ENCODE data around the gene DCAKD.

DCAKD gene

DNA sequence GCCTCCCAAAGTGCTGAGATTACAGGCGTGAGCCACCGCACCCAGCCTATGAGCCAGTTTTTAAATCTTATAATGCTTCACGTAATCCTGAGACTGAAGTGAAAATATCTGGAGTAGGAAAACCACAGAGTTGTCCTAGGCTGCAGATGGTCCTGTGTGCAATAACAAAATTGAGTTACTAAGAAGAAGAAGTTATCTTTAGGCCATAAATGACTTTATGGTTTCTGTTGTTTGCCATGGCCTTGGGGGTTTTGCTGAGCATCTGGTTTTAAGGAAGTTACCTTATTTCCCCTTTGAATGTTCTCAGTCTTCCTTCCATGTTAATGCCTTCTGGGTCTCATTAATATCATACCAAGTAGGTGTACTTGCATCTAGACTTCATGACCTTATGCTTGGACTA lies 26.2 kb upstream of the DCAKD start:
- H3K4me2 ChIP-seq (ENCODE audit: low read length): no peak overlapping the region
- no peak overlapping the region for H3K4me3 ChIP-seq (ENCODE audit: low read length)
- H3K9me2 ChIP-seq (replicated peaks; ENCODE audit: control insufficient read depth, low read length): no peaks in the 10 kb centered on the region
- no peaks in the 10 kb centered on the region for H3K9me3 ChIP-seq (ENCODE audit: control insufficient read depth, insufficient read depth, low read length)
- TF ChIP-seq EZH2phosphoT487 (IDR thresholded peaks at IDR 0.05; ENCODE audit: borderline replicate concordance, low read length): no peak
- TF ChIP-seq, protein P1, sequence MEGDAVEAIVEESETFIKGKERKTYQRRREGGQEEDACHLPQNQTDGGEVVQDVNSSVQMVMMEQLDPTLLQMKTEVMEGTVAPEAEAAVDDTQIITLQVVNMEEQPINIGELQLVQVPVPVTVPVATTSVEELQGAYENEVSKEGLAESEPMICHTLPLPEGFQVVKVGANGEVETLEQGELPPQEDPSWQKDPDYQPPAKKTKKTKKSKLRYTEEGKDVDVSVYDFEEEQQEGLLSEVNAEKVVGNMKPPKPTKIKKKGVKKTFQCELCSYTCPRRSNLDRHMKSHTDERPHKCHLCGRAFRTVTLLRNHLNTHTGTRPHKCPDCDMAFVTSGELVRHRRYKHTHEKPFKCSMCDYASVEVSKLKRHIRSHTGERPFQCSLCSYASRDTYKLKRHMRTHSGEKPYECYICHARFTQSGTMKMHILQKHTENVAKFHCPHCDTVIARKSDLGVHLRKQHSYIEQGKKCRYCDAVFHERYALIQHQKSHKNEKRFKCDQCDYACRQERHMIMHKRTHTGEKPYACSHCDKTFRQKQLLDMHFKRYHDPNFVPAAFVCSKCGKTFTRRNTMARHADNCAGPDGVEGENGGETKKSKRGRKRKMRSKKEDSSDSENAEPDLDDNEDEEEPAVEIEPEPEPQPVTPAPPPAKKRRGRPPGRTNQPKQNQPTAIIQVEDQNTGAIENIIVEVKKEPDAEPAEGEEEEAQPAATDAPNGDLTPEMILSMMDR (IDR thresholded peaks at IDR 0.05; ENCODE audit: low read depth, low read length, poor library complexity, severe bottlenecking): no peak
- H3K4me1 ChIP-seq (ENCODE audit: control insufficient read depth, low read length): peaks cover 5% of the 10 kb centered on the region
- peaks cover 4% of the 10 kb centered on the region; the same call in 1 of the 2 replicates for H4K20me1 ChIP-seq (ENCODE audit: control insufficient read depth, insufficient read depth, low read depth, low read length)
- no peak overlapping the region for H3K27ac ChIP-seq (ENCODE audit: low read depth, low read length)
- no peaks in the 10 kb centered on the region for H3K27me3 ChIP-seq (ENCODE audit: control insufficient read depth, low read length)
- H3F3A ChIP-seq (ENCODE audit: control insufficient read depth, insufficient read depth): peaks cover 5% of the 10 kb centered on the region
- peaks cover 56% of the 10 kb centered on the region for H3K36me3 ChIP-seq (ENCODE audit: control insufficient read depth, low read length)
- H3K79me2 ChIP-seq (ENCODE audit: control insufficient read depth, low read length): peaks cover 82% of the 10 kb centered on the region

DNA sequence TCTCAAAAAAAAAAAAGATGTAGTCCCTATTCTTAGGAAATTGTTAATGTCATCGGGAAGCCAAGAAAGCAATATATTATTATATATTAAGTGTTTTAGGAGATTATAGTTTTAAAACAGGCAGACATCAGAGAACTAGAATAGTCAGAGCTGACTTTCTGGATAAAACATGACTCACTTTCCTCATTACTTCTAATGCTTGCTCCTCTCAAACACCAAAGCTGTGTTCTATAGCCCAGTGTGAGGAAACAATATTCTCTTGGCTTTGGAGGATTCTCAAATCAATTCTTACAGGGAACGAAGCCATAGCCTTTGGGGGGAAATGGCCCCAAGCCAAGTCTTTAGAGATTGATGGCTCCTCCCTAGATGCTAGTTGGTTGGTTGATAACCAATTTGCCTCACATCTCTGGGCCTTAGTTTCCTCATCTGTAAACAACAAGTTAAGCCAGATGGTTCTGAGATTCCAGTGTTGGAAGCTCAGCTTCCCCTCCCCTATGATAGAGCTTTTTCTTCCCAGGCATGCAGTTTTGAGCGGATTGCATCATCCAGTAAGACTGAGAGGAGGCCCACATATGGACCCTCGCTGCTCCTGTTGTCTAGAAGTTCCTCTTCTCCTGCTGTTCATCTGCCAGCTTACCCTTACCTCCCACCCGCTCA lies 22.1 kb upstream of the DCAKD start:
- H3K4me2 ChIP-seq (ENCODE audit: low read length): no peak overlapping the region
- peaks cover 9% of the 10 kb centered on the region; the same call in 1 of the 2 replicates for H4K20me1 ChIP-seq (ENCODE audit: control insufficient read depth, insufficient read depth, low read depth, low read length)
- H3K4me3 ChIP-seq (ENCODE audit: low read length): no peak overlapping the region
- peaks cover 55% of the 10 kb centered on the region for H3K36me3 ChIP-seq (ENCODE audit: control insufficient read depth, low read length)
- H3F3A ChIP-seq (ENCODE audit: control insufficient read depth, insufficient read depth): peaks cover 5% of the 10 kb centered on the region
- H3K27ac ChIP-seq (ENCODE audit: low read depth, low read length): no peak overlapping the region
- no peaks in the 10 kb centered on the region for H3K9me3 ChIP-seq (ENCODE audit: control insufficient read depth, insufficient read depth, low read length)
- no peak for TF ChIP-seq EZH2phosphoT487 (IDR thresholded peaks at IDR 0.05; ENCODE audit: borderline replicate concordance, low read length)
- TF ChIP-seq, protein P1 (IDR thresholded peaks at IDR 0.05; ENCODE audit: low read depth, low read length, poor library complexity, severe bottlenecking): no peak
- no peaks in the 10 kb centered on the region for H3K27me3 ChIP-seq (ENCODE audit: control insufficient read depth, low read length)
- H3K4me1 ChIP-seq (ENCODE audit: control insufficient read depth, low read length): peaks cover 5% of the 10 kb centered on the region
- peaks cover 92% of the 10 kb centered on the region for H3K79me2 ChIP-seq (ENCODE audit: control insufficient read depth, low read length)
- no peaks in the 10 kb centered on the region for H3K9me2 ChIP-seq (replicated peaks; ENCODE audit: control insufficient read depth, low read length)

DNA sequence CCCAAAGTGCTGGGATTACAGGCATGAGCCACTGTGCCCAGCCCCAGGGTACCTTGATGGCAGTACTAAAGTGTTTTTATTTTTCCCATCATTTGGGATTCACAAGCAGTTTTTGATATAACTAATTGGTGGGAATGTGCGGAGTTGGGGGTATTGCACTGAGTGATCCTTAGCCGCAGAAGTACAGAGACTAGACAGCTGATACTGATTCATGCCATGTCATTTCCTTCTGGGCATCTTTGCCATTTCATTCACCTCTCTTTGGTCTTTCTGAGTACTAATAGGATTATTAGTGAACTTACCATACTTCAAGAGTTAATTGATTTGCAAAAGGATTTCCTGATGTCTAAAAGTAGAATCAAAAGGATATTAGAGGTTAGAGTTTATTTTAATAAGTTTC lies 19.4 kb upstream of the DCAKD start:
- no peak for TF ChIP-seq EZH2phosphoT487 (IDR thresholded peaks at IDR 0.05; ENCODE audit: borderline replicate concordance, low read length)
- TF ChIP-seq, protein P1 (IDR thresholded peaks at IDR 0.05; ENCODE audit: low read depth, low read length, poor library complexity, severe bottlenecking): no peak
- Histone ChIP-seq H3K9me3 (ENCODE audit: control insufficient read depth, insufficient read depth, low read length) (no peaks in the 10 kb centered on the region), H3K79me2 (ENCODE audit: control insufficient read depth, low read length) (peaks cover 91% of the 10 kb centered on the region), H3K9me2 (replicated peaks; ENCODE audit: control insufficient read depth, low read length) (no peaks in the 10 kb centered on the region), H3K4me1 (ENCODE audit: control insufficient read depth, low read length) (no peaks in the 10 kb centered on the region), H3K27ac (ENCODE audit: low read depth, low read length) (no peak overlapping the region), H3K36me3 (ENCODE audit: control insufficient read depth, low read length) (peaks cover 56% of the 10 kb centered on the region), H3K4me2 (ENCODE audit: low read length) (no peak overlapping the region), H4K20me1 (ENCODE audit: control insufficient read depth, insufficient read depth, low read depth, low read length) (peaks cover 9% of the 10 kb centered on the region; the same call in 1 of the 2 replicates), H3K27me3 (ENCODE audit: control insufficient read depth, low read length) (no peaks in the 10 kb centered on the region), H3F3A (ENCODE audit: control insufficient read depth, insufficient read depth) (no peaks in the 10 kb centered on the region), H3K4me3 (ENCODE audit: low read length) (no peak overlapping the region)

Measured in DOHH2 (cell line).